PC-3 (cell line): Measurements from ENCODE around the gene DOCK4. TPM values are rescaled to one million over a fixed set of nuclear protein-coding genes. Genes with fewer than 3 reads are reported as not detected.

Experiments used
- ATAC-seq: fragments of 200-7000 bp; cut with Tn5 transposase; 2 replicates; pipeline ENCODE4 v1.9.1; 2020; ENCODE audit warnings: mild to moderate bottlenecking, moderate library complexity
- BruUV-seq: library from RNA; stranded (reverse); fragments of 400-500 nt; replicated peaks from 2 replicates; lab custom pipeline; 2021; lab: Mats Ljungman, UMichigan
- CTCF ChIA-PET: fragments of 300-600 bp; sonication (Branson Sonifier 250); formaldehyde crosslinking; loops from one replicate; lab custom pipeline; 2022; ENCODE audit warnings: antibody characterized with exemption; lab: Charles Lee
- POLR2A ChIA-PET: fragments of 300-600 bp; sonication (Branson Sonifier 250); formaldehyde crosslinking; loops from one replicate; lab custom pipeline; 2022; ENCODE audit warnings: antibody characterized with exemption; ENCODE audit not compliant: unreplicated experiment; lab: Charles Lee
- DNase-seq: peaks from one replicate; pipeline ENCODE4 v3.0.0-alpha.2; 2015
- H2AFZ ChIP-seq: fragments of 300-600 bp; sonication (generic); 2 replicates; pipeline ENCODE4 v1.6.0; 2016; ENCODE audit warnings: antibody characterized with exemption, low read length
- H3F3A ChIP-seq: fragments of 300-600 bp; sonication (generic); one replicate; pipeline ENCODE4 v1.6.0; 2017; ENCODE audit warnings: antibody characterized with exemption, low read length, control low read depth, mild to moderate bottlenecking; ENCODE audit not compliant: unreplicated experiment
- H3K27ac ChIP-seq: fragments of 300-600 bp; sonication (generic); 2 replicates; pipeline ENCODE4 v1.5.1; 2016; ENCODE audit warnings: mild to moderate bottlenecking, low read length
- H3K27me3 ChIP-seq: fragments of 300-600 bp; sonication (generic); 2 replicates; pipeline ENCODE4 v1.6.1; 2016; ENCODE audit warnings: low read length, mixed read lengths
- H3K36me3 ChIP-seq: fragments of 300-600 bp; sonication (generic); 2 replicates; pipeline ENCODE4 v1.6.1; 2016; ENCODE audit warnings: low read depth, mixed run types, low read length, mixed read lengths
- H3K4me1 ChIP-seq: fragments of 300-600 bp; sonication (generic); 2 replicates; pipeline ENCODE4 v1.5.1; 2016; ENCODE audit warnings: low read length; ENCODE audit not compliant: insufficient read depth
- H3K4me2 ChIP-seq: fragments of 300-600 bp; sonication (generic); 2 replicates; pipeline ENCODE4 v1.6.0; 2016; ENCODE audit warnings: low read length
- H3K4me3 ChIP-seq: fragments of 300-600 bp; sonication (generic); 2 replicates; pipeline ENCODE4 v1.5.1; 2016; ENCODE audit warnings: mild to moderate bottlenecking, low read length, mixed read lengths
- H3K79me2 ChIP-seq: fragments of 300-600 bp; sonication (generic); 2 replicates; pipeline ENCODE4 v1.6.1; 2017; ENCODE audit warnings: low read length, mixed read lengths
- H3K9ac ChIP-seq: fragments of 300-600 bp; sonication (generic); 2 replicates; pipeline ENCODE4 v1.6.0; 2016; ENCODE audit warnings: mild to moderate bottlenecking, low read length
- H3K9me2 ChIP-seq: fragments of 300-600 bp; sonication (generic); replicated peaks from 2 replicates; pipeline ENCODE4 v1.6.1; 2016; ENCODE audit warnings: mixed run types, low read length, mixed read lengths
- H3K9me3 ChIP-seq: fragments of 300-600 bp; sonication (generic); 2 replicates; pipeline ENCODE4 v1.6.1; 2016; ENCODE audit warnings: low read length, mixed read lengths
- H4K20me1 ChIP-seq: fragments of 300-600 bp; sonication (generic); 2 replicates; pipeline ENCODE4 v1.6.1; 2016; ENCODE audit warnings: low read length, mixed read lengths
- EZH2 ChIP-seq: fragments of 300-600 bp; sonication (generic); IDR thresholded peaks from one replicate; pipeline ENCODE4 v1.6.1; 2017; ENCODE audit warnings: antibody characterized with exemption, mild to moderate bottlenecking, low read length; ENCODE audit not compliant: unreplicated experiment
- EZH2phosphoT487 ChIP-seq: fragments of 300-600 bp; sonication (generic); IDR thresholded peaks from 2 replicates; pipeline ENCODE4 v1.6.1; 2018; ENCODE audit warnings: mild to moderate bottlenecking, antibody characterized with exemption, low read length, borderline replicate concordance
- intact Hi-C: fragments of 100-400 bp; cut with micrococcal nuclease; formaldehyde crosslinking; loops from 2 replicates; pipeline ENCODE4 v1.9.0; 2023
- total RNA-seq: library from RNA; depleted of rRNA; stranded (reverse); fragments of >200 nt; gene quantifications from 2 replicates; pipeline ENCODE4 v1.2.3, GENCODE V29; 2014
- TF ChIP-seq, protein P1 (sequence below): fragments of 300-600 bp; sonication (generic); conservative IDR thresholded peaks from 2 replicates; pipeline ENCODE4 v1.5.1; 2017; ENCODE audit warnings: antibody characterized with exemption, low read depth, mild to moderate bottlenecking, low read length

The DOCK4 gene
- total RNA-seq, 1 experiment from 2014 or later = 25.4 TPM

DNA sequence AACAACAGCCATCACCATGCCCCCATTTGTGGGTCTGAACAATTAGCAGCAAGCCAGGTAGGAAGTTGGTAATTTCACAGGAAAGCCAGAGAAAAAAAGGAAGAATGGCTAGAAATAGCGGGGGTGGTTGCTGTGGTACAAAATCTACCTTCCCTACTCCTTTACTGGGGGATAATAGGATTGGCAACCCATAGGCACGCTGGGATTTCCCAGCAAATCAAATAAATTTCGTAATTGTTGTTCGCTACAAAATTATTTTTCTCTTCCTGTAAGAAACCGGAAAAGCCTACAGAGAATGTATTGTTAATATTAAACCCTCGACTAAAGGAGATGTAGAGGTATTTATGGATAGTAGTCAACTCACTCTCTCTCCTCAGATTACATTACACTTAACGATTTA, 123.9 kb downstream of the DOCK4 start:
- Histone ChIP-seq H3K4me2 (no peak overlapping the region), H3K27ac (no peak overlapping the region), H3F3A (peaks cover 10% of the 10 kb centered on the region), H3K9me3 (no peaks in the 10 kb centered on the region), H4K20me1 (no peaks in the 10 kb centered on the region), H3K9ac (no peak overlapping the region), H3K4me3 (no peak overlapping the region), H3K9me2 (no peaks in the 10 kb centered on the region), H3K79me2 (peaks cover 41% of the 10 kb centered on the region), H3K4me1 (peaks cover 42% of the 10 kb centered on the region), H3K27me3 (no peaks in the 10 kb centered on the region), H3K36me3 (no peaks in the 10 kb centered on the region), H2AFZ (no peak overlapping the region)
- CTCF ChIA-PET = interaction anchor here (0.6 kb wide), 1 partner anchor 125 kb away, joined by 4 read pairs; no protein-coding TSS in a partner anchor
- POLR2A ChIA-PET = no interaction called here
- BruUV-seq = no TSS peak
- intact Hi-C loops = no loop called here
- DNase-seq (no peak), ATAC-seq (no peak)
- no peak for TF ChIP-seq EZH2
- TF ChIP-seq, protein P1, sequence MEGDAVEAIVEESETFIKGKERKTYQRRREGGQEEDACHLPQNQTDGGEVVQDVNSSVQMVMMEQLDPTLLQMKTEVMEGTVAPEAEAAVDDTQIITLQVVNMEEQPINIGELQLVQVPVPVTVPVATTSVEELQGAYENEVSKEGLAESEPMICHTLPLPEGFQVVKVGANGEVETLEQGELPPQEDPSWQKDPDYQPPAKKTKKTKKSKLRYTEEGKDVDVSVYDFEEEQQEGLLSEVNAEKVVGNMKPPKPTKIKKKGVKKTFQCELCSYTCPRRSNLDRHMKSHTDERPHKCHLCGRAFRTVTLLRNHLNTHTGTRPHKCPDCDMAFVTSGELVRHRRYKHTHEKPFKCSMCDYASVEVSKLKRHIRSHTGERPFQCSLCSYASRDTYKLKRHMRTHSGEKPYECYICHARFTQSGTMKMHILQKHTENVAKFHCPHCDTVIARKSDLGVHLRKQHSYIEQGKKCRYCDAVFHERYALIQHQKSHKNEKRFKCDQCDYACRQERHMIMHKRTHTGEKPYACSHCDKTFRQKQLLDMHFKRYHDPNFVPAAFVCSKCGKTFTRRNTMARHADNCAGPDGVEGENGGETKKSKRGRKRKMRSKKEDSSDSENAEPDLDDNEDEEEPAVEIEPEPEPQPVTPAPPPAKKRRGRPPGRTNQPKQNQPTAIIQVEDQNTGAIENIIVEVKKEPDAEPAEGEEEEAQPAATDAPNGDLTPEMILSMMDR = no peak
- TF ChIP-seq EZH2phosphoT487 = no peak

DNA sequence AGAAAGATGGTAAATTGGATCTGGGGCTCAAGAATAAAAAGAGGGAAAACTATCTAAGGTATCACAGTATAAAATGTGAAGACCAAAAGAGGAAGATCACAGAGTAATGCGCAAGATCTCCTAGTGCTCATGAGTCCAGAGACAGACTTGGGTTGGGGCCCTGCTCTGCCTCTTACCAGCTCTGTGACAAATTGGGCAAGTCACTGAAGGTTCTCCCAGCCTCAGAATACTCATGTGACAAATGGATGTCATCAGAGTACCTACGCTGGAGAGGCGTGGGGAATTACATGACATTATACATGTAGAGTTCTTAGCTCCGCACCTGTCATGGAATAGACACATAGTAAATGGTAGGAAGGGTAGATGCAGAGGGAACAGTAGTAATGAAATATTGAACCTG, 124.4 kb downstream of the DOCK4 start:
- Histone ChIP-seq H3K36me3 (no peaks in the 10 kb centered on the region), H2AFZ (no peak overlapping the region), H3K79me2 (peaks cover 44% of the 10 kb centered on the region), H3K27ac (peak overlapping the region; percentile 88), H3K4me2 (no peak overlapping the region), H3K4me1 (peaks cover 36% of the 10 kb centered on the region), H3K9ac (no peak overlapping the region), H3F3A (peaks cover 10% of the 10 kb centered on the region), H3K27me3 (no peaks in the 10 kb centered on the region), H4K20me1 (no peaks in the 10 kb centered on the region), H3K4me3 (no peak overlapping the region), H3K9me2 (no peaks in the 10 kb centered on the region), H3K9me3 (no peaks in the 10 kb centered on the region)
- no peak for TF ChIP-seq EZH2phosphoT487
- TF ChIP-seq EZH2 = no peak
- TF ChIP-seq, protein P1 = no peak
- BruUV-seq = no TSS peak
- ChIA-PET CTCF (no interaction called here), POLR2A (no interaction called here)
- intact Hi-C loops = no loop called here
- no peak for ATAC-seq
- DNase-seq = no peak

DNA sequence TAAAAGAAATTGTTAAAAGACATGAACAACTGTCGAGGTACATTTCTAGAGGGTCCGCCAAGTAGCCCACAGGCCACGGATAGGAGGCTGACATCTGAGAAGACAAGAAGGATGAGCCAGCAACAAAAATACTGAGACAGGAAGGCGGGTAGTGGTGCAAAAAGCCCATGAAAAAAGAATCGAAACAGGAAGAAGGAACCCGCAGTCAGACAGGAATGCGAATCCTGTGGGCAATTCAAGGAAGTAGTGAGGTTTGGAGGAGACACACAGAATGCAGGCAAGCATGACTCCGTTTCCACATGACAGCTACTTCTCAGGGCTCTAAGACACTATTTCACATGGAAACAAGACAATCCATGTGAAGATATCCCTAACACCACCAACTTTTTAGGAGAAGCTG, 125.2 kb downstream of the DOCK4 start:
- no TSS peak for BruUV-seq
- Histone ChIP-seq H4K20me1 (no peaks in the 10 kb centered on the region), H2AFZ (no peak overlapping the region), H3F3A (peaks cover 10% of the 10 kb centered on the region), H3K4me1 (peaks cover 28% of the 10 kb centered on the region), H3K9me3 (no peaks in the 10 kb centered on the region), H3K9ac (peak overlapping the region; percentile 54), H3K27me3 (no peaks in the 10 kb centered on the region), H3K4me3 (peak overlapping the region; percentile 18; the same call in 1 of the 2 replicates), H3K36me3 (no peaks in the 10 kb centered on the region), H3K79me2 (peaks cover 48% of the 10 kb centered on the region), H3K9me2 (no peaks in the 10 kb centered on the region), H3K4me2 (peak overlapping the region; percentile 51), H3K27ac (peak overlapping the region; percentile 88)
- CTCF ChIA-PET = no interaction called here
- POLR2A ChIA-PET = no interaction called here
- TF ChIP-seq EZH2phosphoT487 = no peak
- TF ChIP-seq, protein P1 = no peak
- TF ChIP-seq EZH2 = no peak
- no peak for ATAC-seq
- intact Hi-C loops = no loop called here
- DNase-seq = peak; percentile 25
